NCI-H345 (cell line): ENCODE data around the gene FRMD3.
"Not testable (repeated sequence)": the region's sequence is repeated elsewhere in the genome, so short reads cannot be mapped to it uniquely, and the experiment has no call there.

ENCODE experiments used
- DNase-seq: peaks from one replicate; lab custom pipeline; 2025; lab: John Stamatoyannopoulos, UW

Gene FRMD3

GRCh38 chr9:83523684-83524083 is 14.5 kb downstream of the FRMD3 start:
- DNase-seq = no peak

- no peak for DNase-seq
Measured at GRCh38 chr9:83521411-83521810, 16.8 kb downstream of the FRMD3 start.

GRCh38 chr9:83521011-83521410 is 17.2 kb downstream of the FRMD3 start:
- DNase-seq = no peak

- no peak for DNase-seq
Measured at GRCh38 chr9:83520292-83520691, 17.9 kb downstream of the FRMD3 start.

GRCh38 chr9:83517980-83518379 is 20.2 kb downstream of the FRMD3 start:
- DNase-seq = not testable (repeated sequence)

GRCh38 chr9:83514767-83515166 is 23.4 kb downstream of the FRMD3 start:
- no peak for DNase-seq

GRCh38 chr9:83512621-83513020 is 25.6 kb downstream of the FRMD3 start:
- no peak for DNase-seq

GRCh38 chr9:83511051-83511450 is 27.1 kb downstream of the FRMD3 start:
- DNase-seq = no peak

GRCh38 chr9:83509402-83509801 is 28.8 kb downstream of the FRMD3 start:
- DNase-seq = no peak

GRCh38 chr9:83508067-83508466 is 30.1 kb downstream of the FRMD3 start:
- DNase-seq = no peak

- DNase-seq = no peak
Measured at GRCh38 chr9:83505282-83505681, 32.9 kb downstream of the FRMD3 start.

GRCh38 chr9:83503866-83504265 is 34.3 kb downstream of the FRMD3 start:
- no peak for DNase-seq

- no peak for DNase-seq
Measured at GRCh38 chr9:83501565-83501964, 36.6 kb downstream of the FRMD3 start.

- DNase-seq = no peak
Measured at GRCh38 chr9:83497441-83497840, 40.8 kb downstream of the FRMD3 start.

GRCh38 chr9:83491995-83492394 is 46.2 kb downstream of the FRMD3 start:
- DNase-seq = no peak

GRCh38 chr9:83491413-83491812 is 46.8 kb downstream of the FRMD3 start:
- no peak for DNase-seq

GRCh38 chr9:83489961-83490360 is 48.2 kb downstream of the FRMD3 start:
- no peak for DNase-seq

- DNase-seq = no peak
Measured at GRCh38 chr9:83484990-83485389, 53.2 kb downstream of the FRMD3 start.

- DNase-seq = no peak
Measured at GRCh38 chr9:83483223-83483622, 55.0 kb downstream of the FRMD3 start.

GRCh38 chr9:83479765-83480164 is 58.4 kb downstream of the FRMD3 start:
- no peak for DNase-seq

GRCh38 chr9:83477571-83477970 is 60.6 kb downstream of the FRMD3 start:
- DNase-seq = no peak

GRCh38 chr9:83477120-83477519 is 61.1 kb downstream of the FRMD3 start:
- DNase-seq = no peak

- DNase-seq = no peak
Measured at GRCh38 chr9:83476513-83476912, 61.7 kb downstream of the FRMD3 start.

GRCh38 chr9:83475741-83476140 is 62.5 kb downstream of the FRMD3 start:
- DNase-seq = no peak

- DNase-seq = no peak
Measured at GRCh38 chr9:83474631-83475030, 63.6 kb downstream of the FRMD3 start.
